CD4-positive, alpha-beta T cell treated with Interferon gamma for 1 hour (primary cell): ENCODE data around the gene DMBT1.
A peak's percentile ranks its signal among the peaks of the same experiment; 100 is the strongest.

ENCODE experiments used
- DNase-seq: peaks from one replicate; pipeline ENCODE4 v3.0.0-alpha.2; 2020

DMBT1 gene

GRCh38 chr10:122560279-122560804 lies at the start of gene DMBT1:
TSS of gene DMBT1 (plus strand) at chr10:122560754. CDS start at chr10:122560771, 17 bp downstream.
- DNase-seq = no peak

DNA sequence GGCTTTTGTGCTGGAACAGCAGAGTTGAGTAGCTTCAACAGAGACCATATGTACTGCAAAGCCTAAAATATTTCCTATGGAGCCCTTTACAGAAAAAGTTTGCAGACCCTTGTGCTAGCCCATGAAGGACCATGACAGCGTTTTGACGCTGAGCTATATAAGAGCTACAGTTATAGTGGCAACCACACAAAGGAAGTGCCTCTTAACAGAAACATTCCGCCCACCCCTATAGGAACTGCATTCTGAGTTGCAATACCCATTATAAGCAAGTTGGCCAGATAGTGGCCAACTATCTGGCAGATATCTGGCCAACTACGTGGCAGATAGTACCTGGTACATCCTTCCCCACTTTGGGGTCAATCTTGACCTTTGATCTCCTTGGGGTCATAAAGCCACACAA lies 47.5 kb upstream of the DMBT1 start:
- DNase-seq = no peak

DNA sequence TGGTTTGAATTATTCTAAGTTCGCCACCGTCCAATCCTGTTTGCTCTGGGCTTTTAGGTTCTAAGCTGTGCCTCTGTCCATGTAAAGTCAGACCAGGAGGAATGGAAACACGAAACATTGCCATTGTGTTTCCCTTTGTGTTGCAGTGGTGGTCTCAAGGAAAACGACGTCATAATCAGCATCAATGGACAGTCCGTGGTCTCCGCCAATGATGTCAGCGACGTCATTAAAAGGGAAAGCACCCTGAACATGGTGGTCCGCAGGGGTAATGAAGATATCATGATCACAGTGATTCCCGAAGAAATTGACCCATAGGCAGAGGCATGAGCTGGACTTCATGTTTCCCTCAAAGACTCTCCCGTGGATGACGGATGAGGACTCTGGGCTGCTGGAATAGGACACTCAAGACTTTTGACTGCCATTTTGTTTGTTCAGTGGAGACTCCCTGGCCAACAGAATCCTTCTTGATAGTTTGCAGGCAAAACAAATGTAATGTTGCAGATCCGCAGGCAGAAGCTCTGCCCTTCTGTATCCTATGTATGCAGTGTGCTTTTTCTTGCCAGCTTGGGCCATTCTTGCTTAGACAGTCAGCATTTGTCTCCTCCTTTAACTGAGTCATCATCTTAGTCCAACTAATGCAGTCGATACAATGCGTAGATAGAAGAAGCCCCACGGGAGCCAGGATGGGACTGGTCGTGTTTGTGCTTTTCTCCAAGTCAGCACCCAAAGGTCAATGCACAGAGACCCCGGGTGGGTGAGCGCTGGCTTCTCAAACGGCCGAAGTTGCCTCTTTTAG lies 46.3 kb upstream of the DMBT1 start:
- no peak for DNase-seq

DNA sequence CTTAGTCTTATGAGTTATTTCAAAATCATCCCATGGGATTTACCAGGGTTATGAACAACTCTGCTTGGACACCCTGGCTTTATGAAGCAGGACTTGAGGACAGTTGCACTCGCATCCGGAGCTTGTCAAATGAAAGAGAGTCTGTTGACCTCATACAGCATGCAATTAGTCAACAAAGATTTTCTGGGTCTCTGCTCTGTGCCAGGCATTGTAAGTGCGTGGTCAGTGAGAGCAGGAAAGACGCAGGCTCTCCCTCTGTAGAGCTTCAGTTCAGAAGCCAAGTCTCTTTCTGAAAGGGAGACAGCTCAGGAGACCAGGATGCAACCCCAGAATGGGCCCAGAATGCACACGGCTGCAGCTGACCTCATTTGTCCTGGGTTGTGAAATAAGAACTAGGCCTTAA lies 45.5 kb upstream of the DMBT1 start:
- no peak for DNase-seq

DNA sequence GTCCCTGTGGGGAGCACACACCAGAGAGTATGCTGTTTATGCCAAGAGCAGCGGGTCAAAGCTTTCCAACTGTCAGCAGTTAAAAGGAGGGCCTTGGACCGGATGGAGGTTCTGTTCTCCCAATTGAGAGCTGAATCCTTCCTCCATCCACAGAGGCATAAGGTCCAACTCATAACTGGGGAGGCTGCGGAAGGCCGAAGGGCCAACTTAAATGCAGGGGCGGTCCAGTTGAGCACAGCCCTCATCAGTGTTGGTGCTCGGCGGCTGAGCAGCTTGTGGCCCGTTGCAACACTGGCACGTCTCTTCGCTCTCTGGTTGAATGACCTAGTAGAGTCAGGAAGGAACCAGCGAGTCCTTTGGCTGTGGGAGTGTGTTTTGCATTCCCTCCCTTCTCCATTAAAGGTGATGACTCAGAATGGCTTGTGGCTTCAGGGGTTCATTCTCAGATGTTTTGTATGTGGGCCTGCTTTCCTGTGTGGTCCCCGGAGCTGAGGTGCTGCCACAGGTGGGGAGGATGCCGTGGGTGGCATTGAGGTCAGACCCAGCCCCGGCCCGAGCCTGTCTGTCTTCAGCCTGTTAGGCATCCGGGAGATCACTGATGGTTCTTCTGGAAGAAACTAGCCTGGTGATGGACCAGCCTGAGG lies 44.8 kb upstream of the DMBT1 start:
- peak; percentile 46 for DNase-seq

DNA sequence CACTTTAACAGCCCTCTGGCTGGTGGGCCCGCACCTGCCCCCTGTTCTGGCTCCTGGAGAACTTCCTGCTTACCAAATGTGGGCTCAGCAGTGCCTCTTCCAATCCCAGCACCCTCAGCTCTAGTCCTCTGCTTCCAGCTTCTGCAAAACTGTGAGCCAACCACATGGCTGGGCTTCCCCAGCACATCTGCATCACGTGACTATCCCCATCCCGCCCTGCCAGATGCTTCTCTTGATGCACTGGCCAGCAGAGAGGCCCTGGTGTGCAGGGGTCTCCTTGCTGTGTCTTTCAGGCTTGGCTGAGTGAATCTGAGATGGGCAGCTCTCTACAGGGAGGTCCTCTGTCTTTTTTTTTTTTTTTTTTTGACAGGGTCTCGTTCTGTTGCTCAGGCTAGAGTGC lies 43.8 kb upstream of the DMBT1 start:
- DNase-seq = no peak

DNA sequence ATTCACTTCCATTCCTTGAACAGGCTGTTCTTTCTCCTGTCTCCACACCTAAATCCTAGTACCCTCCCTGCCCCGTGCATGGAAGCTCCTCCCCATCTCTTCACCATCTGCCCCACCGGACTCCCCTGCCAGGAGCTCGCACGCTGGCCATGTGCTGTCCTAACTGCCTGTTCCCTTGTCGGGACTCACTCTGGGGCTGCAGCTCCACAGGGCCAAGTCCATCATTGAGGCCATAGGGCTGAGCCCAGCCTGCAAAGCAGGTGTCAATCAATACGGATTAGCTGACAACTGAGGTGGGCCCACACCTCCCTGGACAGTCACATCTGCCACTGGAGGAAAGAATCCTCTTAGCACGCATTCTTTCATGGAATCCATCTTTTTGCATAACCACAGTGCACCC lies 41.4 kb upstream of the DMBT1 start:
- no peak for DNase-seq

GRCh38 chr10:122519873-122520272 lies 40.7 kb upstream of the DMBT1 start:
- no peak for DNase-seq

GRCh38 chr10:122521011-122521410 lies 39.5 kb upstream of the DMBT1 start:
- no peak for DNase-seq

DNA sequence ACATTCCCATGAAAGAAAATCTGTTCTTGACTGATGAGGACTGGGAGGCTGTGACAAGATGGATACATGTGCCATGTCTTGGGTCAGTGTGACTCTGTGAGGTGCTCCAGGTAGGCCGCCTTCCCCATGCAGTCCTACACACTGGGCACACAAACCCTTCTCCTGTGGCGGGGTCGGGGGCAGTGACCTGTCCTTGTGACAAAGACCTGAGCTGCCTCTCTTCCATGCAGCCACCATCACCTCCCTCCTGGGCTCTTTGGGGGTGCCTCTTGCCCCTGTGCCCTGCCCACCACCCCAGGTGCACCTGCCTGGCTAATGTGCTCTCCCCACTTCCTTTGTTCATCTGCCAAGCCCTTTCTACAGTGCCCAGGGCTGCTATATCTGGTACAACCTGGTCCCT lies 35.7 kb upstream of the DMBT1 start:
- no peak for DNase-seq

DNA sequence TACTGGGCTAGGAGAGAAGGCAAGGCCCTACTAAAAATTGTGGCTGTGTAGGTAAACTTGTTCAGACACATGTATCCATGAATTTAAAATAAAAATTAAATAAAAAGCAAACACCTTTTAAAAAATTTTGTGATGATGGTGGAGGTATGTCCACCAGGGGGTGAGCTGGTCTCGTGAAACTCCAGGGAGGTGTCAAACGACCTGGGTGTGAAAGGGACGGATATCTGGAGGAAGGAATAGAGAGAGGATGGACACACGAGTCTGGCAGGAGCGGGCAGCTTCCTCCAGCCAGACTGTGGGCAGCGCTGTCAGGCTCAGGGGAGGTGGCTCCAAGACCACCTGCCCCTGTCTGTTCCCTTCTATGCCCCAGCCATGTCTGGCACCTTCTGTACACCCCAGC lies 34.8 kb upstream of the DMBT1 start:
- DNase-seq = no peak

DNA sequence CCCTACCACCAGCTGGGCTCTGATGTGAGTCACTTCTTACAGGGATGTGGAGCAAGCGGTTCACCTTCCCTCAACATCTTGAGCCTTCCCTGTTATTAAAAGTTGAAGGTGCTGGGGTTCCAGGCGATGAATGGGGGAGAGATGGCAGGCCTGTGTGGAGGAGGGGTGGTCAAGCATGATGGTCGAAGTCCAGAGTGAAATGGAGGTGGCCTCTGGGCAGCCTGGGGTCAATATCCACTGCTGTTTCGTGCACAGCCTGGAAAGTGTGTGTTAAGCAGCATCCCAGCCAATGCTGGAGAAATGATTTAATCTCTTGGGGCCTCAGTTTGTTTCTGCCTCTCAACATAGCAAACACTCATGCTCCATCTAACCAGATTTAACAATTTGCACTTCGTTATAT lies 33.7 kb upstream of the DMBT1 start:
- DNase-seq = no peak

- DNase-seq = peak; percentile 16
Observed at GRCh38 chr10:122530177-122530576, 30.4 kb upstream of the DMBT1 start.

DNA sequence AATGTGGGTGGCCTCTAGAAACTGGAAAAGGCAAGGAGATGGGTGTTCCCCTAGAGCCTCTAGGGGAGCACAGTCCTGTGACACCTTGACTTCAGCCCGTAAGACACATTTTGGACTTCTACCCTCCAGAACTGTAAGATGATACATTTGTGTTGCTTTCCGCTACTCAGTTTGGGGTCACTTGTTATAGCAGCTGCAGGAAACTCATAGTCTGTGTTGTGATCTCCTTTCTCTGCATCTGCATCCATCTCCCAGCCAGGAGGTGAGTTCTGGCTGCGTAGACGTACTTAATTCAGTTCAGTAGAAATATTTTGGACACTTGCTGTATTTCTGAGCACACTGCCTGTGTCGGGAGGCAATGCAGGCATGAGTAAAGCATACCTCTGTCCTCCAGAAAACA lies 29.3 kb upstream of the DMBT1 start:
- no peak for DNase-seq

GRCh38 chr10:122531939-122532338 lies 28.6 kb upstream of the DMBT1 start:
- no peak for DNase-seq

GRCh38 chr10:122532601-122533296 lies 27.8 kb upstream of the DMBT1 start:
- DNase-seq = no peak

GRCh38 chr10:122537545-122537944 lies 23.0 kb upstream of the DMBT1 start:
- DNase-seq = no peak

GRCh38 chr10:122541541-122542002 lies 19.0 kb upstream of the DMBT1 start:
- DNase-seq = no peak

GRCh38 chr10:122543676-122544445 lies 16.7 kb upstream of the DMBT1 start:
- DNase-seq = no peak

DNA sequence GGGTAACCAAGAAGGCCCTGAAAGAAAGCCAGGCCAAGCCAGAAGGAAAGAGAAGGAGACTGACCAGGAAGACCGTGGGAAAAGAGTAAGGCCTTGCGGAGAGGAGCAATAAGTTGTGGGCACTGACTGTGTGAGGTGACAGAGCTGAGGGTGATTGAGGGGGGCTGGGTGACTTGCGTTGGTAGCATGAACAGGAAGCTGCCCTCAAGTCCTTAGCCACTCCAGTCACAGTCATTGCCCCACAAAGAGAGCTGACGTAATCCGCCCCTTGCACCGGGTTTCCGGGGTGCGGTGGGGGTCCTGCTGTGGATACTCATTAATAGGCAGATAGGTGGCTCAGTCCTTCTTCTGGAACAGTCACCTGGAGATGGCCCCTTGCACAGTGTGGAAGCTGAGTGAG lies 16.1 kb upstream of the DMBT1 start:
- peak; percentile 38 for DNase-seq

DNA sequence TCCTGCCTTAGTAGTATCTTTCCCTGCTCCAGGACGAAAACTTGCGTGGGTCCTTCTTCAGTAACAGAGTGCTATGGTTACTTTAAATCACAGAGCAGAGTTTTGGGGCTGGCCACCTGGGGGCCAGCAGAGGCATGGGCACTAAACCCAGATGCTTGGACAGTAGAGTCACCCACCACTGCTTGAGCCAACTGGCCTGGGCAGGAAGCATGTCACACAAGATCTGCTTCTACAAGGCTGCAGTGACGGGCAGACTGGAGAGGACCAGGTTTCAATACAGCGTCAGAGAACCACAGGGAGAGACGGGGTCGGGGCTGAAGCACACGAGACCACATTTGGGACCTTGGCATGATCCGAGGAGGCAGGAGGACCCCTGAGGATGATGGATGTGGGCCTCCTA lies 14.3 kb upstream of the DMBT1 start:
- DNase-seq = no peak

DNA sequence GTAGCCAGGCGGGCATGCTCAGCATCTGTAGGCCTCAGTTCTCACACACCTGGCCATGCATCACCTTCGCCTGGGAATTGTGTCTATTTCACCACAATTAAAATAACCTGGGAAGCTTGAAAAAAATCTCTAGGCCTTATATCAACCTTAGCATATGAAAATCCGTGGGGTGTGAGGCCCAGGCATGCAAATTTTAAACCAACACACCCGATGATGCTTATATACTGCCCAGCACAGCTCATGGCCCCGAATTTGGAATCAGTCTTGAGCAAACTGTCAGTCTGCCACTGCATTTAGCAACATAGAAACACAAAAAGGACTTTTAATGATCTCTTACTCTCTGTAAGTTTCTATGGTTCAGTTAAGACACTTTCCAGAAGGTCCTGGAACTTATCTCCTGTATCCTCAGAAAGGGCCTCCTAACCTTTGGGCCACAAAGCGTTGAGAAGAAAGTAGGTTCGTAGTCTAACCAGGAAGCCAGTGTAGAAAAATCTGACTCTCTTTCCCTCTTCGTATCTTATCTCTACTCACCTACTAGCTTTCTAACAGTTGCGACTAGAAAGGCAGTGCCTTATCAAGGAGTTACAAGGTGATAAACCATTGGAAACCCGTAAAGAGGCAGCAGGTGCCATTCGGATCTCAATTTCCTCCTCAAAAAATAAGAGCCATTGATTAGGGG lies 12.0 kb upstream of the DMBT1 start:
- DNase-seq = no peak
